HG03378 (cell line): Measurements from ENCODE around the gene MZF1.

ENCODE experiments used
- ATAC-seq: cut with Tn5 transposase; IDR thresholded peaks from one replicate; pipeline ENCODE4 v1.9.1; 2021; ENCODE audit warnings: mild to moderate bottlenecking, moderate library complexity; ENCODE audit not compliant: unreplicated experiment

MZF1 gene

GRCh38 chr19:58515259-58515658 is 57.9 kb downstream of the MZF1 start:
- no peak for ATAC-seq

- ATAC-seq = no peak
Observed at GRCh38 chr19:58514564-58515022, 58.5 kb downstream of the MZF1 start.

GRCh38 chr19:58513694-58514563 is 59.2 kb downstream of the MZF1 start:
- peak; percentile 58 for ATAC-seq

GRCh38 chr19:58513213-58513693 is 59.9 kb downstream of the MZF1 start:
- no peak for ATAC-seq
